HG02884 (cell line): ENCODE results near the gene RNF13.

Experiments used
- ATAC-seq: cut with Tn5 transposase; IDR thresholded peaks from one replicate; pipeline ENCODE4 v1.9.1; 2021; ENCODE audit warnings: mild to moderate bottlenecking, moderate library complexity; ENCODE audit not compliant: unreplicated experiment

The RNF13 gene

DNA sequence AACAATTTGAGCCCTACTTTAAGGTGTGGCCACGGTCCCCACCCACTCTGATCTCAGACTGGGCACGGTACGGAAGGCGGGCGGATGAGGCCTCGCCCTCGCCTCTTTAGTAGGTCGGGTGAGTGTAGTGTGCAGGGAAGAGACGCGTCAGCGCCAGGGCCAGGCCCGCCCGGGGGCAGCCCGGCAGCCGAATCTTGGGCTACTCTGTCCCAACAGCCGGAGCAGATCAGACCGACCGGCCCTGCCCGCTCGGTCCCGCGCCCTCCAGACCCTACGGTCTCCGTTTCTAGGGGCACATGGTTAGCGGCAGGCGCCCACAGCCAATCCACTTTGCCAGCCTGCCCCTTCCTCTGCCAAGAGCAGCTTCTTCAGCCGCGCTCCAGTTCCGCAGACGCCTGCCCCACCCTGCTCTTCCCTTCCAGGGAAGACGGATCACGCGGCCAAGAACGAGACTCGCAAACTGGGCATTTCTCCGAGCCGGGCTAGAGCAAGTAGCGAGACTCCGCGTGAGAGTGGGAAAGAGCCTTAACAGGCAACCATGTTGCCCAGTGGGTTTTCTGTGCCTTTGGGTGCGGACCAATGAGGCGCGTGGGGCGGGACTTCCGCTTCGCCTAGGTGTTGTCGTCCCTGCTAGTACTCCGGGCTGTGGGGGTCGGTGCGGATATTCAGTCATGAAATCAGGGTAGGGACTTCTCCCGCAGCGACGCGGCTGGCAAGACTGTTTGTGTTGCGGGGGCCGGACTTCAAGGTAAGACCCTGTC lies at the start of gene RNF13:
Gene RNF13 (plus strand): TSS at position 610 of the 761 bp plus-strand sequence. CDS start 32,812 bp downstream, outside the sequence.
- peak; percentile 88 for ATAC-seq

GRCh38 chr3:149763565-149764195 lies 49.3 kb upstream of the RNF13 start:
- no peak for ATAC-seq

DNA sequence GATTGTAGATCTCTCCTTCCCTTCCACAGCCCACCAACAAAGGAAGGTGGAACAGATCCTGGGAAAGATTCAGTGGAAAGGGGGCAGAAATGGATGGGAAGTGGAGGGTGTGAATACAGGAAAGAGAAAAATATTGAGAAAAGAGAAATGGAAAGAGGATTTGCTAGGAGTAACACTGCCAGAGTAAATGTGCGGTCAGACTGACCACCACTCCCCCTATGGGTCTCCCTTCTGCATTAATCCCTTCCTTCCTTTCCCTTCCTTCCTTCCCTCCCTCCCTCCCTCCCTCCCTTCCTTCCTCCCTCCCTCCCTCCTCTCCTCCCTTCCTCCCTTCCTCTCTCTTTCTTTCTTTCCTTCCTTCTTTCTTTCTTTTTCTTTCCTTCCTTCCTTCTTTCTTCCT lies 48.7 kb upstream of the RNF13 start:
- ATAC-seq: no peak

DNA sequence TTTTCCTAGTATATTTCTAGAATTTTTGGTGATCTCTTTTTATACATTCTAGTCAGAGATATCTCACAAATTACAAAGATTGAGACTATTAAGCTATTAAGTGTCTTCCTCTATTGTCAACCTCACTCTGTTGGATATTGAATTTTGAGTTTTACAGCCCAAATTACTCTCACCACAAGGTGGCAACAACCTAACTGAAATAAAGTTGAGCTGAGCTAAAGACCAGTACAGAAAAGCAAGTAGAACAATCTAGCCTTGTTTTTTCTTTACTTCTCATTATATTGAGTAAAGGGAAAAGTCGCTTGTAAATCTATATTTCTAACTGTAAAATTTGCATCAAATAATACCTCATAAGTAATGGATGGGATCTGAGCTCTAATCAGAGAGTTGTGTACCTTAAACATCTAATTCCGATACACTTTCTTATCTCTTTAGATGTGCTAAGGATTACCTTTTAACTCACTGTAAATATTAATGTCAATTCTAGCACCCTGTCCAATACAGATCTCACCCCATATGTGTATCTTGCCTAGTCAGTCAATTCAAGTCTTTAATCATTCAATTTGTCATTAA lies 47.2 kb upstream of the RNF13 start:
- ATAC-seq: no peak

- no peak for ATAC-seq
These were observed 45.3 kb upstream of the RNF13 start for GRCh38 chr3:149767720-149768119.

- ATAC-seq: no peak
These were observed 44.3 kb upstream of the RNF13 start for GRCh38 chr3:149768704-149769103.

- no peak for ATAC-seq
These were observed 42.8 kb upstream of the RNF13 start for GRCh38 chr3:149770246-149770645.

- peak; percentile 66 for ATAC-seq
These were observed 41.3 kb upstream of the RNF13 start for GRCh38 chr3:149771652-149772271.

GRCh38 chr3:149772861-149773260 lies 40.2 kb upstream of the RNF13 start:
- no peak for ATAC-seq

- no peak for ATAC-seq
These were observed 36.8 kb upstream of the RNF13 start for GRCh38 chr3:149776170-149776569.

DNA sequence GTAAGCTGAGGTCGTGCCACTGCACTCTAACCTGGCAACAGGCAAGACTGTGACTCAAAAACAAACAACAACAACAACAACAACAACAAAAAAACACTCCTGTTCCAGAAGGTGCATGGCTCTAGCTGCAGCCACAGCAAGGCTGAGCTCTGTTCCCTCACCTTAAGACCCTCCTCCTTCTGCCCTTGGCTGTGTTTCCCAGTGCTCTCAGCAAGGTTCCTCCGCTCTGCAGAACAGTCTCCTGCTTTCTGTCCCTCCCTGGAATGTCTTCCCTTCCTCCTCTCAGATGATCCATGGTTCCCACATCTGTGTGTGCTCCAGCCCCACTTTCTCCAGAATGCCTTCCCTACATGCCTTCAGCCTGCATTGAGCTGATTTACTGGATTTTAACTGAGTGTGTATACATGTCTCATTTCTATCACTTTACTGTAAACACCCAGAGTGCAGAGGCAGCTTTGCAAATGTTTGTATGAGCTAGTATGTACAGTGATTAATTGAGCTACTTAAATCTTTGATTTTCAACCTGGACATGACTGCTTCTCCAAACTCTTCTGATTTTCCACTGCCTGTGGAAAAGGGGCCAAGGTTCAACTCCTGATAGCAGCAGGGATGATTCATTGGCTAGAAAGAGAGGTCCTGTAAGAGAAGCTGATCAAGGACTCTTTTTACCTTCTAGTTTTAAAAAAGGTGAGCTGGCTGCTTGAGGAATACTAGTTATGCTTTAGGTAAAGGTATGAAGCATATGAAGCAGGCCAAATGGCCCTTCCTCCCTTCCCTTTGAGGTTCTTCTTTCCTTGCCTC lies 35.4 kb upstream of the RNF13 start:
- ATAC-seq: no peak

DNA sequence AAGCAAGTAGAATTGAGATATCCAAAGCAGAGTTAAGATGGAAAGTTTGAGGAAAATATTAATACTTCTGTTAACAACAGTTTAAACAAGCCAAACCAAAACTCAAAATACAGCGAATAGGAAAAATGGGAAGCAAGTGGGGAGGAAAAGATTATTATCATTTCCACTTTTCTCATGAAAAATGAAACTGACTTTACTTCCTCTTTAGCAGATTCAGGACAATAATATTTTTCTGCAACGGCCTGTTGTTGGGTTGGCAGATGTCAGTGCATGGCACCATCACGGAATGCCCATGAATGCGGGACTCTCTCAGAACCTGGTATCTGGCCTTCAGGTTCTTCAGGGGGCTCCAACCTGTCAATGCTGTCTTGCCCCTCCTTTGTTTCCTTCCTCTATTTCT lies 31.8 kb upstream of the RNF13 start:
- ATAC-seq: no peak

- no peak for ATAC-seq
These were observed 31.3 kb upstream of the RNF13 start for GRCh38 chr3:149781741-149782140.

- no peak for ATAC-seq
These were observed 29.4 kb upstream of the RNF13 start for GRCh38 chr3:149783576-149783975.

GRCh38 chr3:149784064-149784704 lies 28.8 kb upstream of the RNF13 start:
- ATAC-seq: no peak

DNA sequence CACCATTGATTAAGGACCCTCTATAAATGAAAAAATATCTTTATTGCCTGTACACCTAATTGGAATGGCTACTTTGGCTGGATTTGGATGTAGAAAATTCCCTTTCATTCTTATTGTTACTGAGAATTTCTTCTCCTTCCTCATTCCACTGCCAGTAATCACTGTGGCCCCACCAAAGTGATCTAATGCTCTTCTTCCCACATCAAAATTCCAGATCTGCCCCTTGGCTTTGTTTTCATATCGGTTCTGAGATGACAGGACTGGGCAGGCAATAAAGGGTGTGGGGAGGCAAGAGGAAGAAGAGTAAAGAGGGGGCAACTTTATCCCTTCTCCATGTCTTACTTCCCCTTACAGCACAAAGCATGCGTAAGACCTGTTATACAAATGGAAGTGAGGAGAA lies 22.7 kb upstream of the RNF13 start:
- no peak for ATAC-seq

DNA sequence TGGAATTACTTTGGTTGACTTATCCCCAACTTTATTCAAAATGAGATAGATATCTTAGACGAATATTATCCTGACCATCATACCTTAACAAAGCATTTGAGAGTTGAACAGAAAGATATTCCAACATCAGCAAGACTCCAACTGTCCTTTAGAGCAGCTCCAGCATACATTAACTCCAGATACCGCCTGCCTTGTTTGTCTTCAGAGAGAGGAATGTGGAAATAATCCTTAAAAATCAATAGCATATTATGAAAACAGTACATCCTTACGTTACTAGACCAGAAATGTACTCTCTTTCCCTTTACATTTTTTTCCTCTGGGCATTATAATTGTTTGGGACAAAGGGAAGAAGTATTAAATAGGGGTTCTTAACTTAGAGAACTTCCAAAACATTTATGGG lies 22.3 kb upstream of the RNF13 start:
- ATAC-seq: no peak

DNA sequence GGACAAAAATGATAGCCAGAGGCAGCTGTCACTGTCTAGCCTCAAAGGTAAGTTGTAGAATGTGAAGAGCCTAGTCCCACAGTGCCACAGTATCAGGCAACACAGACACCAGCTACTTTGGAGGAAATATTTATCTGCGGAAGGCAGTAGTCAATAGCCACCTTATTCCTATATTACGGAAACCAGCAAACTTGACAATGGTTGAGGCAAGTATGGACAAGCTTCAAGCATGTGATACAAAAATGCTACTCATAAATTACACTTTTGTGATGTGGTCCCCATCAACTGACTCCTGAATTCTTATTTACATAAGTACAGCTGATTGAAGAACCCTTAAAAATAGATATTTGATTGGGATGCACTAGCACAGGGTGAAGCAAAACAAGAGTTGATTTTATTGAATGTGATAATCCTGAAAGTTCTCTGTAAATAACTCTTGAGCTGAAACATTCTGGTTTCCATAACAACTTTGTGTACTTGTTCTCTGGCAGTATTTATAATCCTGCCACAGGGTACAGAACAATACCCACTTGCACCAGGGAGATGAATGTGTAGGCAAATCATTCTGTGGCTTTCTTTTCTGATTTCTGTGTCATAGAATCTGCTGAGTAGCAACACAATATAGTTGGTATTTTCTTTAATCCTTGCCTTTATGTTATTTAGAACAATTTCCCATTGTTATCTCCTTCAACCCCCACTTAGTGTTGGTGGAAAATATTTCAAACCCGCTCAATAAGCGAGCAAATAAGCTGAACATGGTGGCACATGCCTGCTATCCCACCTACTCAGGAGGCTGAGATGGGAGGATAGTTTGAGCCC lies 20.4 kb upstream of the RNF13 start, which contains the start of gene ANKUB1:
Gene ANKUB1 (minus strand): TSS at position 103 of the 819 bp plus-strand sequence. CDS start 188 bp downstream, outside the sequence.
- ATAC-seq: no peak

DNA sequence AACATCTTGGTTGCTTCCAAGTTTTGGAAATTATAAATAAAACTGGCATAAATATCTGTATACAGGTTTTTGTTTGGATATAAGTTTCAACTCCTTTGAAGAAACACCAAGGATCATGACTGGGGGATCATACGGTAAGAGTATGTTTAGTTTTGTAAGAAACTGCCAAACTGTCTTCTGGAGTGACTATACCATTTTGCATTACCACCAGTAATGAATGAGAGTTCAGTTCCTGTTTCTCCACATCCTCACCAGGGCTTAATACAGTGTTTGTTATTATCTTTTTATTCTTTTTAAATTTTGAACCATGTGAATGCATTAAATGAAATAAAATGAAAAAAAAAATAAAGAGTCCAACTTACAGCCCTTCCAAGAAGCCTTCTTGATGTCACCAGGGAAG lies 17.0 kb upstream of the RNF13 start:
- no peak for ATAC-seq
